Muscle of leg (tissue), 11 donors: ENCODE measurements around the gene SIGLEC8. TPM values are rescaled to one million over a fixed set of nuclear protein-coding genes. Genes with fewer than 3 reads are reported as not detected.
"Not testable (repeated sequence)": the region's sequence is repeated elsewhere in the genome, so short reads cannot be mapped to it uniquely, and the experiment has no call there.

Experiments
- DNase-seq: peaks from one replicate; pipeline ENCODE4 v3.0.0; 2013
- H3K27ac ChIP-seq: one replicate; pipeline ENCODE4 v1.5.1; 2013; ENCODE audit warnings: mild to moderate bottlenecking, low read length, control low read depth
- H3K27me3 ChIP-seq: one replicate; pipeline ENCODE4 v1.6.1; 2013; ENCODE audit warnings: low read length; ENCODE audit not compliant: control insufficient read depth, insufficient read depth
- H3K36me3 ChIP-seq: one replicate; pipeline ENCODE4 v1.6.1; 2013; ENCODE audit warnings: low read length; ENCODE audit not compliant: control insufficient read depth, insufficient read depth
- H3K4me1 ChIP-seq: one replicate; pipeline ENCODE4 v1.6.1; 2013; ENCODE audit warnings: low read length; ENCODE audit not compliant: control insufficient read depth, insufficient read depth
- H3K4me3 ChIP-seq: one replicate; pipeline ENCODE4 v1.5.1; 2013; ENCODE audit warnings: low read length, control low read depth
- H3K9me3 ChIP-seq: replicated peaks from 2 replicates; pipeline ENCODE4 v1.6.1; 2013; ENCODE audit warnings: low read depth, low read length; ENCODE audit not compliant: control insufficient read depth
- WGBS: methylation state at CpG from one replicate; pipeline ENCODE4 v1.1.5; 2013; ENCODE audit warnings: missing lambda C conversion rate; ENCODE audit not compliant: insufficient coverage; 5-methylcytosine and 5-hydroxymethylcytosine counted together
- polyA plus RNA-seq, 8 donors: library from polyadenylated mRNA; unstranded; fragments of 120-200 nt; gene quantifications; one replicate each; pipeline versions ENCODE4 v1.2.1 to v1.2.3, GENCODE V29; 2013; ENCODE audit warnings: inconsistent platforms in 1 of 8, low replicate concordance in 1 of 8; ENCODE audit not compliant: insufficient read length in 8 of 8, insufficient read depth in 1 of 8
- total RNA-seq: library from RNA; stranded (reverse); fragments of 120-200 nt; gene quantifications from one replicate; pipeline ENCODE4 v1.2.4, GENCODE V29; 2013

Gene SIGLEC8
- total and polyA plus RNA-seq, 9 donors, result 0.04 to 0.23 (median 0.07) TPM; not detected in 4

GRCh38 chr19:51448011-51448410, 10.2 kb downstream of the SIGLEC8 start:
- no peak overlapping the region for H3K27ac ChIP-seq
- no peak overlapping the region for H3K4me3 ChIP-seq
- H3K4me1 ChIP-seq, result no peaks in the 10 kb centered on the region
- H3K36me3 ChIP-seq, result no peaks in the 10 kb centered on the region
- H3K9me3 ChIP-seq, result no peaks in the 10 kb centered on the region
- H3K27me3 ChIP-seq, result no peaks in the 10 kb centered on the region
- 82% methylated on average over 2 of the region's 7 CpGs for WGBS
- no peak for DNase-seq

- 86% methylated on average over 1 of the region's 3 CpGs for WGBS
- H3K9me3 ChIP-seq, H3K36me3 ChIP-seq, H3K27me3 ChIP-seq, H3K4me3 ChIP-seq, DNase-seq, H3K4me1 ChIP-seq, H3K27ac ChIP-seq: not testable (repeated sequence)
Observed at GRCh38 chr19:51447510-51447909, 10.7 kb downstream of the SIGLEC8 start.

GRCh38 chr19:51441410-51442390, 16.6 kb downstream of the SIGLEC8 start:
- H3K27me3 ChIP-seq, result peaks cover 4% of the 10 kb centered on the region
- H3K4me1 ChIP-seq, result no peaks in the 10 kb centered on the region
- DNase-seq, result peak; percentile 12
- H3K9me3 ChIP-seq, result no peaks in the 10 kb centered on the region
- H3K27ac ChIP-seq, result no peak overlapping the region
- no peak overlapping the region for H3K4me3 ChIP-seq
- no peaks in the 10 kb centered on the region for H3K36me3 ChIP-seq
- WGBS, result 42% methylated on average over 11 of the region's 31 CpGs

GRCh38 chr19:51440846-51441409, 17.3 kb downstream of the SIGLEC8 start:
- Histone ChIP-seq H3K36me3 (no peaks in the 10 kb centered on the region), H3K4me1 (no peaks in the 10 kb centered on the region), H3K9me3 (no peaks in the 10 kb centered on the region), H3K27ac (no peak overlapping the region), H3K27me3 (peaks cover 4% of the 10 kb centered on the region), H3K4me3 (no peak overlapping the region)
- 47% methylated on average over 10 of the region's 11 CpGs for WGBS
- peak; percentile 27 for DNase-seq

- Histone ChIP-seq H3K9me3 (no peaks in the 10 kb centered on the region), H3K27ac (no peak overlapping the region), H3K27me3 (peaks cover 4% of the 10 kb centered on the region), H3K4me1 (no peaks in the 10 kb centered on the region), H3K4me3 (no peak overlapping the region), H3K36me3 (no peaks in the 10 kb centered on the region)
- no peak for DNase-seq
- 75% methylated on average over 1 of the region's 2 CpGs for WGBS
Observed at GRCh38 chr19:51440052-51440451, 18.2 kb downstream of the SIGLEC8 start.

GRCh38 chr19:51439021-51439465, 19.2 kb downstream of the SIGLEC8 start:
- Histone ChIP-seq H3K36me3 (no peaks in the 10 kb centered on the region), H3K9me3 (no peaks in the 10 kb centered on the region), H3K27me3 (peaks cover 4% of the 10 kb centered on the region), H3K4me3 (no peak overlapping the region), H3K27ac (no peak overlapping the region), H3K4me1 (no peaks in the 10 kb centered on the region)
- 65% methylated on average over 4 of the region's 5 CpGs for WGBS
- DNase-seq, result no peak

GRCh38 chr19:51434456-51434855, 23.8 kb downstream of the SIGLEC8 start:
- no peaks in the 10 kb centered on the region for H3K36me3 ChIP-seq
- no peaks in the 10 kb centered on the region for H3K4me1 ChIP-seq
- no peak overlapping the region for H3K4me3 ChIP-seq
- no peaks in the 10 kb centered on the region for H3K27me3 ChIP-seq
- H3K9me3 ChIP-seq, result no peaks in the 10 kb centered on the region
- no peak overlapping the region for H3K27ac ChIP-seq
- DNase-seq, result peak; percentile 40
- WGBS, result no CpG with 5 or more reads among the region's 1 CpG

GRCh38 chr19:51433043-51433442, 25.2 kb downstream of the SIGLEC8 start:
- no peaks in the 10 kb centered on the region for H3K9me3 ChIP-seq
- no peak overlapping the region for H3K4me3 ChIP-seq
- DNase-seq, result no peak
- no CpG with 5 or more reads among the region's 4 CpGs for WGBS
- H3K36me3 ChIP-seq, result no peaks in the 10 kb centered on the region
- no peaks in the 10 kb centered on the region for H3K4me1 ChIP-seq
- no peak overlapping the region for H3K27ac ChIP-seq
- H3K27me3 ChIP-seq, result no peaks in the 10 kb centered on the region

GRCh38 chr19:51431124-51431523, 27.1 kb downstream of the SIGLEC8 start:
- H3K36me3 ChIP-seq, result no peaks in the 10 kb centered on the region
- no peaks in the 10 kb centered on the region for H3K4me1 ChIP-seq
- no peaks in the 10 kb centered on the region for H3K9me3 ChIP-seq
- WGBS, result 80% methylated on average over 1 of the region's 3 CpGs
- no peak overlapping the region for H3K4me3 ChIP-seq
- no peak overlapping the region for H3K27ac ChIP-seq
- no peaks in the 10 kb centered on the region for H3K27me3 ChIP-seq
- no peak for DNase-seq

GRCh38 chr19:51430221-51430620, 28.0 kb downstream of the SIGLEC8 start:
- H3K9me3 ChIP-seq, result no peaks in the 10 kb centered on the region
- no peaks in the 10 kb centered on the region for H3K36me3 ChIP-seq
- no peaks in the 10 kb centered on the region for H3K27me3 ChIP-seq
- no peak overlapping the region for H3K27ac ChIP-seq
- H3K4me3 ChIP-seq, result no peak overlapping the region
- no peaks in the 10 kb centered on the region for H3K4me1 ChIP-seq
- WGBS, result 50% methylated on average over 3 of the region's 3 CpGs
- no peak for DNase-seq
